ENCODE results near the gene GALNT5. TPM values are rescaled to one million over a fixed set of nuclear protein-coding genes. Genes with fewer than 3 reads are reported as not detected.

The GALNT5 gene
- total and polyA plus RNA-seq, 10 of the 15 experiments (the other 5 are each of a cell fraction or from before 2014, with no cell fraction given): under 0.01 to 0.25 (median 0.03) TPM; not detected in 4

GRCh38 chr2:157259386-157259785 lies 1.9 kb downstream of the GALNT5 start:
- in situ Hi-C loops (cut with MboI): no loop called here
- no peaks in the 10 kb centered on the region for H3K27me3 ChIP-seq (replicated peaks in 1 of 2; ENCODE audit: control insufficient read depth in 2 of 2, insufficient read depth in 2 of 2, low read length in 1 of 2)
- no peak overlapping the region for H3K27ac ChIP-seq (ENCODE audit: control insufficient read depth, insufficient read depth)
- ChIA-PET CTCF (no interaction called here), RAD21 (ENCODE audit: unreplicated experiment) (no interaction called here), POLR2A (no interaction called here), SMC1A (ENCODE audit: uncharacterized antibody, unreplicated experiment) (interaction anchor here (1.5 to 2.5 kb wide), 2 partner anchors 11 to 12 kb away, joined by 3 to 12 read pairs; no protein-coding TSS in a partner anchor)
- H3K4me1 ChIP-seq (ENCODE audit: control insufficient read depth, insufficient read depth, low read length): peaks cover 12% of the 10 kb centered on the region
- H3K9ac ChIP-seq (ENCODE audit: control insufficient read depth, insufficient read depth, low read length): no peak overlapping the region
- H3K79me2 ChIP-seq (ENCODE audit: control insufficient read depth, insufficient read depth, low read length): no peaks in the 10 kb centered on the region
- no peak overlapping the region for H3K4me2 ChIP-seq (ENCODE audit: control insufficient read depth, insufficient read depth)
- ATAC-seq (no peak), FAIRE-seq (no peak), DNase-seq (ENCODE audit: low read depth, low spot score) (no peak)
- H4K20me1 ChIP-seq (ENCODE audit: control insufficient read depth, insufficient read depth): no peaks in the 10 kb centered on the region
- H3K4me3 ChIP-seq: no peak overlapping the region
- TF ChIP-seq SIX5 (IDR thresholded peaks at IDR 0.05; ENCODE audit: low read depth, low read length, severe bottlenecking) (no peak), USF2 (IDR thresholded peaks at IDR 0.05; ENCODE audit: borderline replicate concordance, low read depth, low read length) (no peak)
- WGBS (ENCODE audit: insufficient coverage, insufficient replicate concordance, low lambda C conversion rate, missing lambda C conversion rate): 53% methylated on average over 2 of the region's 2 CpGs
- BruUV-seq (replicated peaks): no TSS peak
- intact Hi-C loops (cut with micrococcal nuclease; ENCODE audit: unreplicated experiment): no loop called here
- H3K36me3 ChIP-seq (ENCODE audit: control insufficient read depth in 2 of 2, insufficient read depth in 2 of 2, low read length in 1 of 2): no peaks in the 10 kb centered on the region
- no peaks in the 10 kb centered on the region for H3K9me3 ChIP-seq (replicated peaks; ENCODE audit: control insufficient read depth, insufficient read depth, low read length)
- H2AFZ ChIP-seq (ENCODE audit: control insufficient read depth, low read depth, low read length): no peak overlapping the region

- no peak overlapping the region for H3K4me3 ChIP-seq
- ChIA-PET POLR2A (no interaction called here), CTCF (interaction anchor here (1.0 to 1.8 kb wide), 3 partner anchors 11 to 66 kb away, joined by 3 to 4 read pairs (median 3); no protein-coding TSS in a partner anchor), RAD21 (ENCODE audit: unreplicated experiment) (interaction anchor here (2.3 kb wide), 1 partner anchor 42 kb away, joined by 8 read pairs; no protein-coding TSS in a partner anchor), SMC1A (ENCODE audit: uncharacterized antibody, unreplicated experiment) (interaction anchor here (0.7 to 2.5 kb wide), 4 partner anchors 7 to 66 kb away, joined by 3 to 12 read pairs (median 3); no protein-coding TSS in a partner anchor)
- H3K79me2 ChIP-seq (ENCODE audit: control insufficient read depth, insufficient read depth, low read length): no peaks in the 10 kb centered on the region
- H2AFZ ChIP-seq (ENCODE audit: control insufficient read depth, low read depth, low read length): no peak overlapping the region
- TF ChIP-seq ATF3 (IDR thresholded peaks at IDR 0.05; ENCODE audit: borderline replicate concordance, extremely low read depth, low read depth, low read length): no peak
- no peak for TF ChIP-seq NRF1 (conservative IDR thresholded peaks at IDR 0.05; ENCODE audit: low read depth, low read length)
- no peak for TF ChIP-seq SREBF1 (IDR thresholded peaks at IDR 0.05; ENCODE audit: low read length)
- TF ChIP-seq KLF5 (IDR thresholded peaks at IDR 0.05; ENCODE audit: partially characterized antibody): no peak
- TF ChIP-seq EP300 (IDR thresholded peaks at IDR 0.05; ENCODE audit: borderline replicate concordance in 1 of 2, control insufficient read depth in 1 of 2, low read depth in 2 of 2, low read length in 2 of 2): no peak
- TF ChIP-seq RAD21 (IDR thresholded peaks at IDR 0.05; ENCODE audit: insufficient read depth, low read depth, low read length): no peak
- TF ChIP-seq TCF3 (IDR thresholded peaks at IDR 0.05; ENCODE audit: borderline replicate concordance, insufficient read depth, low read depth, low read length): no peak
- no peak for TF ChIP-seq RFX5 (IDR thresholded peaks at IDR 0.05; ENCODE audit: low read depth, low read length)
- no peak for TF ChIP-seq SRF (IDR thresholded peaks at IDR 0.05; ENCODE audit: low read depth in 2 of 2, low read length in 2 of 2)
- no peak for TF ChIP-seq E2F8 (IDR thresholded peaks at IDR 0.05; ENCODE audit: low read depth, partially characterized antibody)
- in situ Hi-C loops (cut with MboI): no loop called here
- no peak overlapping the region for H3K27ac ChIP-seq (ENCODE audit: control insufficient read depth, insufficient read depth)
- no TSS peak for BruUV-seq (replicated peaks)
- H3K36me3 ChIP-seq (ENCODE audit: control insufficient read depth in 2 of 2, insufficient read depth in 2 of 2, low read length in 1 of 2): no peaks in the 10 kb centered on the region
- no peaks in the 10 kb centered on the region for H3K27me3 ChIP-seq (replicated peaks in 1 of 2; ENCODE audit: control insufficient read depth in 2 of 2, insufficient read depth in 2 of 2, low read length in 1 of 2)
- 22% methylated on average over 2 of the region's 2 CpGs for WGBS (ENCODE audit: insufficient coverage, insufficient replicate concordance, low lambda C conversion rate, missing lambda C conversion rate)
- H4K20me1 ChIP-seq (ENCODE audit: control insufficient read depth, insufficient read depth): no peaks in the 10 kb centered on the region
- intact Hi-C loops (cut with micrococcal nuclease; ENCODE audit: unreplicated experiment): no loop called here
- no peak for DNase-seq (ENCODE audit: low read depth, low spot score)
- H3K4me2 ChIP-seq (ENCODE audit: control insufficient read depth, insufficient read depth): no peak overlapping the region
- ATAC-seq: no peak
- no peaks in the 10 kb centered on the region for H3K9me3 ChIP-seq (replicated peaks; ENCODE audit: control insufficient read depth, insufficient read depth, low read length)
- no peak overlapping the region for H3K9ac ChIP-seq (ENCODE audit: control insufficient read depth, insufficient read depth, low read length)
- peaks cover 12% of the 10 kb centered on the region for H3K4me1 ChIP-seq (ENCODE audit: control insufficient read depth, insufficient read depth, low read length)
- no peak for FAIRE-seq
Observed at GRCh38 chr2:157259960-157260359, 2.5 kb downstream of the GALNT5 start.

All from GM12878 (cell line).